Brain microvascular endothelial cell (primary cell): ENCODE measurements around the gene PAMR1.
A peak's percentile ranks its signal among the peaks of the same experiment; 100 is the strongest.

ENCODE experiments used
- DNase-seq: peaks from one replicate; pipeline ENCODE4 v3.0.0-alpha.2; 2020
- H3K27ac ChIP-seq: fragments of 250-450 bp; sonication (Bioruptor Pico); 2 replicates; pipeline ENCODE4 v1.5.1; 2020; ENCODE audit warnings: mild to moderate bottlenecking, moderate library complexity
- H3K27me3 ChIP-seq: fragments of 250-450 bp; sonication (Bioruptor Pico); replicated peaks from 2 replicates; pipeline ENCODE4 v1.5.1; 2020; ENCODE audit warnings: mild to moderate bottlenecking
- H3K36me3 ChIP-seq: fragments of 250-450 bp; sonication (Bioruptor Pico); replicated peaks from 2 replicates; pipeline ENCODE4 v1.5.1; 2020; ENCODE audit warnings: mild to moderate bottlenecking
- H3K4me3 ChIP-seq: 2 replicates; pipeline ENCODE4 v1.5.1; 2011; ENCODE audit warnings: low read depth, mild to moderate bottlenecking, control low read depth, low read length, moderate library complexity
- CTCF ChIP-seq: IDR thresholded peaks from 2 replicates; pipeline ENCODE4 v1.5.1; 2011; ENCODE audit warnings: low read depth, mild to moderate bottlenecking, moderate library complexity, low read length, control low read depth, inconsistent platforms; ENCODE audit errors: missing control alignments
- in situ Hi-C: cut with HindIII; loops from 2 replicates; pipeline ENCODE4 v1.10.0; 2017; ENCODE audit warnings: low sequenced_read_pairs, low pct_ligation_motif_present

Gene PAMR1

GRCh38 chr11:35541621-35542375 lies 16.4 kb upstream of the PAMR1 start:
- H3K27me3 ChIP-seq, result no peaks in the 10 kb centered on the region
- DNase-seq, result peak; percentile 73
- no peak overlapping the region for H3K4me3 ChIP-seq
- TF ChIP-seq CTCF, result no peak
- H3K27ac ChIP-seq, result peak overlapping the region; percentile 82
- no peaks in the 10 kb centered on the region for H3K36me3 ChIP-seq
- in situ Hi-C loops, result no loop called here

GRCh38 chr11:35540526-35540925 lies 15.1 kb upstream of the PAMR1 start:
- in situ Hi-C loops, result no loop called here
- H3K4me3 ChIP-seq, result no peak overlapping the region

GRCh38 chr11:35539781-35540281 lies 14.4 kb upstream of the PAMR1 start:
- H3K27ac ChIP-seq, result peak overlapping the region; percentile 68
- TF ChIP-seq CTCF, result no peak
- in situ Hi-C loops, result no loop called here
- no peaks in the 10 kb centered on the region for H3K27me3 ChIP-seq
- peak; percentile 72 for DNase-seq
- H3K4me3 ChIP-seq, result no peak overlapping the region
- no peaks in the 10 kb centered on the region for H3K36me3 ChIP-seq

More at GRCh38 chr11:35540526-35540925, 15.1 kb upstream of the PAMR1 start:
- no peak for DNase-seq
- no peaks in the 10 kb centered on the region for H3K27me3 ChIP-seq
- H3K27ac ChIP-seq, result peak overlapping the region; percentile 68
- H3K36me3 ChIP-seq, result no peaks in the 10 kb centered on the region
- no peak for TF ChIP-seq CTCF

GRCh38 chr11:35539256-35539655 lies 13.8 kb upstream of the PAMR1 start:
- Histone ChIP-seq H3K27ac (peak overlapping the region; percentile 68), H3K27me3 (no peaks in the 10 kb centered on the region), H3K4me3 (no peak overlapping the region), H3K36me3 (no peaks in the 10 kb centered on the region)
- DNase-seq, result no peak
- no peak for TF ChIP-seq CTCF
- in situ Hi-C loops, result no loop called here

- no peaks in the 10 kb centered on the region for H3K27me3 ChIP-seq
- no peak for TF ChIP-seq CTCF
- no peak for DNase-seq
- no peaks in the 10 kb centered on the region for H3K36me3 ChIP-seq
- no peak overlapping the region for H3K27ac ChIP-seq
- H3K4me3 ChIP-seq, result no peak overlapping the region
- in situ Hi-C loops, result no loop called here
Measured at GRCh38 chr11:35536470-35536869, 11.1 kb upstream of the PAMR1 start.
